NCI-H1417 (cell line): ENCODE results near the gene BPIFB6.

Experiments
- DNase-seq, 3 experiments: peaks; one replicate each; lab custom pipeline; 2025; lab: John Stamatoyannopoulos, UW

Gene BPIFB6

DNA sequence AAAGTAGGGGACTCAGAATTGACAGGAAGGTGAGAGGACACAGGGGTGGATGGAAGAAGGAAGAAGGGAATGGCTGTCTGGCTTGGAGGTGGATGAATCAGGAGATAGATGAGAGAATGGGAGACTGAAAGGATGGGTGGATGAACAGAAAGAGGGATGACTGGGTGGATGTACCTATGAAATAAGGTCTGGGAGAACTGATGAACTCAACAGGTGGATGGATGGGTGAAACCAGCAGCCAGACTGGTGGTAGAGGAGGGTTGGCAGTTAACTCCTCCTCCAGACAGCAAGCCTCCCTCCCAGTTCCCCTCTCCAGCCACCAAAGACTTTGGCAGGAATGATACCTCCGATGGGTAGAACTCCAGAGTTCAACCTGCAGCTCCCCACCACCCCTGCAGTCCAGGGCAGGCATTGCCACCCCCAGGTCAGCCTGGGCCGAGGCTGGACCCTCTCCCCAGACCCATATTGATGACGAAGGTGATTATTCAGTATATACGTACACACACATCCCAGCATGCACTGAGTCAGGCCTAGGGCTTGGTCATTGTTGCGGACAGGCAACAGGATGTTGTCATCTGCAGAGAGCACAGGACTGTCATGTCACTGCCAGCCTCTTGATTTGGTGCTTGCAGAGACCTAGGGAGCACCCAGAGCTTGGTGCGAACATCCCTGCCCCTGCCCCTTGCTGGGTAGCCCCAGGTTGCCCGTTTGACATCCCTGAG, 29.2 kb upstream of the BPIFB6 start:
- no peak for DNase-seq

DNA sequence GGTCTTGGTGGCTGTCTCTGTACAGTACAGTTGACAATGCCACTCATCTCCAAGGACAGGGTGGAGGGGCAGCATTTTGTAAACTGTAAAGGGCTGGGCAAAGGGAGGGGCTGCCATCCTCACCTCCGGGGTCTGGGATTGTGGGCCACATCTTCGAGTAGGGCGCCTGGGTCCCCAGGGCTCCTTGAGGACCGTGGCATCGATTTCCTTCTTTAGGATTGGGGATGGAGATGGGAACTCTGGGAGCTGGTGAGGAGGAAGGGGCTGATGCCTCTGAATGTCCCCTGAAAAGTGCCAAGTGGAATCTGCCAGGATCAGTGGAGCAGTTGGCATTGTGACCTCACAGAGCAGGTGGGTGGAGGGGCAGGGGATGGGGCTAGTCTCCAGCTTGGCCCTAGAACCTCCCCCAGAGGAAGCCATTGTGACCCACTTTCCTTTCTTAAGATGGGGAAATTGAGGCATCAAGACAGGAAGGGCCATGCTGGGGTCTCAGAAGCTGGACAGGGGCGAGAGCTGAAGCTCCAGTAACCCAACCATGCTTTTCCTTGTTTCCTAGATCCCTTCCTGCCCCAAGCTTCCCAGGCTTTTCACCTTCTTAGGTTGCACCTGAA, 27.2 kb upstream of the BPIFB6 start, which contains the start of gene SUN5:
Gene SUN5 (minus strand): TSS at position 293 of the 611 bp plus-strand sequence. CDS start 93 bp downstream, at position 200.
- no peak for DNase-seq

- DNase-seq: peak in 1 of 3 experiments; percentile 39
Observed at GRCh38 chr20:33005132-33005566, 26.3 kb upstream of the BPIFB6 start.

- DNase-seq: no peak
Observed at GRCh38 chr20:33005908-33006775, 25.3 kb upstream of the BPIFB6 start.

DNA sequence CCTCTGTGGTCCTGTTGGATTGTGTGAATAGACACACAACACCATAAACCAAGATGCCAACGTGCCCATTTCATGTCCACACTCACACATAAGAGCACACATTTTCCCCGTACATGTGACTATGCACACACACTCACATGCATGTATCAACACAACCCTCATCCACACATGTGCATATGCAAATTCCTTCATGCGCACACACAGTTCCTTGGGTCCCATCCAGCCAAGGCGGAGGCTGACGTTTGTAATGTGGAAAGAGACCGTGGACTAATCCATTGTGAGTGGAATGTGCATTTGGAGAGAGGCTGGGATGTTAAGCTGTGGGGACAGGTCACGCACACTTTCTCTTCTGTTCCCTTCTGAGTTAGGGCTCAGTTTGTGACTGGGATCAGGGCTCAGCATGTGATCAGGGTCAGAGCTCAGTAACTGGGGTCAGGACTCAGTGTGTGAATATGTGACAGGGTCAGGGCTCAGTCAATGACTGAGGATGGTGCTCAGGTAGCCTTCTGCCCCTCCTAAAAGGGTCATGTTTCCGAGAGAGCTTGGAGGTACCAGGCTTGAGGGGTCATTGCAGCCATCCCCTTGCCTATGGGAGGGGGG, 24.6 kb upstream of the BPIFB6 start:
- DNase-seq: no peak

DNA sequence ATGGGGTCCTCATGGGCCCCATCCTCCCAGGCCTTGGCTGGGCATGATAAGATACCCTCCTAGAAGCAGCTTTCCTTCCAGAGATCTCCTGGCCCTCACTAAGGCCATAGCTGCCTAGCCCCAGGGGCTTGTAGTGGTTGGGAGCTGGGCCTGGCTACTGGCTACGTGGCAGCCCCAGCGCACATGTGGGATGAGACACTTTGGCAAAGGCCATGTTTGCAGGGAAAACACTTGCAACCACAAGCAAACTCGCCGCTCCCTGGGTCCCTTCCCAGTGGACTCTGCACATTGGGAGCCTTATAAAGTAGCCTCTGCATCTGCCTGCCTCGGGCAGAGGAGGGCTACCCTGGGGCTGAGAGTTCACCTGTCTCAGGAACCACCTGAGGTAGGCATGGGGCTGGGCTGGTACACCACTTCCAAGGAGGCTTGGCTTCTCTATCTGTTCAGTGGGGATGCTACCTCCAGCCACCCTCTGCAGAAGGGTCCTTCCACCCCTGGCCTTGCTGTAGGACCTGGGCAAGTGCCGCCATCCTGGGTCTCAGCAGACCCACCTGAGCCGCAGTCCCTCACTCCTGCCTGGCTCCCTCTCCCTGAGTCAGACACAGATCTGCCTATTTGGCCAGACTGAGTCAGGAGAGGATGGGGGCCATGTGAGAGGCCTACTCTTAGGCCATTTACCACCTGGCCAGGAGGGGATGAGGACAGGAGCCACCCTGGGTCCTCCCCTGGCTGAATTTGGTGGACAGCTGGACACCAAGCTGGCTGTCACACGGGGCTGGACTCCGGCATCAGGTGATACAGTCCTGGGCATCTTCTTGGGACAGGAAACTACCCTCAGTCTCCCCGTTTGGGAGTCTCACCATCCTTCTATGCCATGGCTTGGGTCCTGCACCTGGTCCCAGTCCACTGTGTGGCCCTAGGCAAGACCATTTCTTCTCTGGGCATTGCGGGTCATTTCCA, 23.8 kb upstream of the BPIFB6 start, which contains the start of gene BPIFB2:
Gene BPIFB2 (plus strand): TSS at position 329 of the 960 bp plus-strand sequence. CDS start 871 bp downstream, outside the sequence.
- no peak for DNase-seq

- DNase-seq: no peak
Observed at GRCh38 chr20:33008336-33009213, 22.9 kb upstream of the BPIFB6 start.

DNA sequence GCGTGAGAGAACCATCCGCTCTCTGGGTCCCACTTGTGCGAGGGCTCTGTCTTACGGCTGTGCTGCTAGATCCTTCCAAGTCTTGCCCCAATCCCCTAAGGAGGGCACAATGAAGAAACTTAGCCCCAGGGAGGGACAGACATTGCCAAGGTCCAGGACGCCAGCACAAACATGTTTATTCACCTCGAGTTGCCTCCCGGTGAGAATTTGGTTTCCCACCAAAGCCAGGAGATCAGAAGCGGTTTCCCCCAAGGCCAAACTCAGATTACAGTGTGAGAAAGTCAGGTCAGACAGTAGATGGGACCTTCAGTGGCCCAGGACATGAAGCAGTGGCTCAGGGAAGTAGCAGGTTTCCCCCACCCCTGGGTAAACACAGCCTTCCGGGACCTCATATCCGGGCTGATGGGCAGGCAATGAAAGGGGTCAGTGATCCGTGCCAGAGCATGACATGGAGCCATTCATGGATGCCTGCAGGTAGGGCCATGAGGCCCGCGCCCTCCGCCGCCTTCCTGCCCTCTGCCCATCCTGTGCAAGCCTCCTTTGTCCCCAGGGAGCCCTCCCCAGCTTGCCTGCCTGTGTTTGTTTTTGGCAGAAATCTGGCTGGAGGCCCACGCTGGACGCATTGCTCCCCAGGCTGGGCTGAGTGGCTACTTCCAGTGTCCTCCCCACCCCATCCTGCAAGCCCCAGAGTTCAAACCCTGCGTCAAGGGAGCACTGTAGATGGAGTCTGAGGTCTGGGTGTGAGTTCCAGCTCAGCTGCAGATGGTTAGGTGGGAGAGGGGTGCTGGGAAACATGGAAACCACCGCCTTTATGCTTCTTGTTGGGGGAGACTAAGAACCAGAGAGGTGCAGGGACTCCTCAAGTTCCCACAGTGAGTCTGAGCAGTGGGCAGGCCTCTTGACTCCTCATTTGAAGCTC, 22.0 kb upstream of the BPIFB6 start:
- no peak for DNase-seq

DNA sequence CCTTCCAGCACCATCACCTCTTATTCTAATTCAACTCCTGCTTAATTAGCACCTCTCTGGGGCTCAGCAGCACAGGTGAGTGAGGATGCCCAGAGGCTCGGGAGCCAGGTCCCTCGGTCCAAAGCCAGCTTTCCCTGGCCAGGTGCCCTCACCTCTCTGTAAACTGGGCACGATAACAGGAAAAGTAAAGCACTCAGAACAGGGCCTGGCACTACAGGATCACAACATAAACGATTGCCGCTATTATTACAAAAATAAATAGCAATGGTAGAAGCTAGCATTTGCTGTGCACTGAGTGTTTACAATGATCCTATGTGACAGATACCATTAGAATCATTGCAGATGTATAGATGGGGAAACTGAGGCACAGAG, 21.3 kb upstream of the BPIFB6 start:
- no peak for DNase-seq

DNA sequence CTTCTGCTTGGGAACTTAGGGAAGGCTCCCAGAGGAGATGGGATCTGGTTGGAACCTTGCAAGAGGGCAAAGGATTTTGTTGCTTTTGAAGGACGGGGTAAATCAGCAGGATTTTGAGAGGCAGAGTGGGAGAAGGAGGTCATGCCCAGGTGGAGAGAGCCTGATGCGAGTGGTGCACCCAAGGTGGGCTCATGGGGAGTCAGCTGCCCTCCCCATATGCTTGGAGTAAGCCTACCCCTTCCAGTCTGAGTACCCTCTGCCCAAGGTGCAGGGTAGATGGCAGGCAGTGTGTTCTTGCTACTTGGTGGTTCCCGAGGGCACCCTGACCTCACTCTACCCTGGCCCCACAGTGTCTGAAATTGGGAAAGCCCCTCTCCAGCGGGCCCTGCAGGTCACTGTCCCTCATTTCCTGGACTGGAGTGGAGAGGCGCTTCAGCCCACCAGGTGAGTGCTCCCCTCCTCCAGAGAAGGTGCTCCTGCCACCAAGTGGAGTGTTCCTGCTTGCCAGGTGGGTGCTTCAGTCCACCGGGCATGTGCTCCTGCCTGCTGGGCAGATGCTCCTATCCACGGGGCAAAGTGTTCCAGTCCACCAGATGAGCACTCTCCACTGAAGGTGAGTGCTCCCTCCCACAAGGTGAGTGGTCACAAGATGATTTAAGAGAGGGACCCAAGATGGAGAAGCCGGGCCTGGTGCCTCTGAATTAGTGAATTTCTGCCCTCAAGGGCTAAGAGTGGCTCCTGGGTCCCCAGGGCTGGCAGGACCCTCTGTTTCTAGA, 20.6 kb upstream of the BPIFB6 start:
- no peak for DNase-seq

- no peak for DNase-seq
Observed at GRCh38 chr20:33012327-33013189, 18.9 kb upstream of the BPIFB6 start.

- no peak for DNase-seq
Observed at GRCh38 chr20:33013701-33014326, 17.6 kb upstream of the BPIFB6 start.

GRCh38 chr20:33014336-33015113, 16.9 kb upstream of the BPIFB6 start:
- DNase-seq: no peak

DNA sequence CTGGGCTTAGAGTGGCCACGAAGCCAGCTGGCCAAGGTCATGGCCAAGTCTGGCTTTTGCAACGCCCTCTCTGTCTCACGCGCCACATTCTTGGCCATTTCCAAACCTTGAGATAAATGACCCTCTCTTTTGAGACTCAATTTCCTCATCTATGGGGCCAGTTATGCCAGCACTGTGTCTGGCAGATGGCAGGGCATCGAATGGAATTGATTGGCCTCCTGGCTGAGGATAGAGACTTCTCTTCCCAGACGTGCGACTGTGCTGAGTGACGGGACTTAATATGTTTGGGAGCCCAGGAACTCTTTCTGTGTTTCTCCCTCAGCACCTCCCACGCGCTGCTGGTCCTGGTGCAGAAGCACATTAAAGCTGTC, 16.3 kb upstream of the BPIFB6 start:
- DNase-seq: no peak

DNA sequence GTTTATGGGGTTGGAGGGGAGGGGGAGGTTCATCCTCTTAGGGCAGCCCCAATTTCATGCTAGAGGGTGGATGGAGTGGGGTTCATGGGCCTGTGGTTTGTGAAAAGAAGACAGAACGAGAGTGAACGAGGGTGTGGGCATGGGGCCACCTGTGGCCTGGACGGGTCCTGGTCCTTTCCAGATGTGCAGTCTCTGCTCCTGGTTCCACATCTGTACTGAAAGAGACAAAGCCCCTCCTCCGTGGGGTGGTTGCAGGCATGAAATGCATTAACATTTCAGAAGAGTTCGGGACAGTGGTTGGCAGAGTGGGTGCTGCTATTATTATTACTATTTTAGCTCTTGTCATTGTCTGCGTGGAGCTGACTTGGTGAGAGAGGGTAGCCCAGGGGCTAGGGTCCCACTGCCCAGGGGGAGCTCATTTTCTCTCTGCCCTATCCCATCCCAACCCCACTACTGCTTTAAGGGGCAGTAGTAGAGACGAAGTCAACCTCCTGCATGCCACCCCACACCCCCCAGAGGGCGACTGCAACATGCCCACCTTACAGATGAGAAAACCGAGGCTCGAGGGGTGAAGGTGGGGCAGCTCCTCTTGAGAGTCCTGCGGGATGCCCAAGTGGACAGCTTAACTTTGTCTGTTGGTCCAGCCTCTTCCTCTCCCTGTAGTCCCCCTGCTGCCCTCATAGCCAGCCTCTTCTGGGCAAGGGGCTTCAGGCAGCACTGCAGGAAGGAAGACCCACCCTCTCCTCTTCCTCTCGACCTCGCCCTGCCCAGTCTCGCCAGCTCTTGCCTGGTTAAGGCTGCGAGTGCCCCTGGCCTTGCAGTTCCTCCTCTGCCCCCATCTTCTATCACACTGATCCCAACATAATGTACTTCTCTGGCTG, 15.5 kb upstream of the BPIFB6 start:
- DNase-seq: no peak
